IPS-NIHi7 (cell line): ENCODE results near the gene HYPK.

Experiments used
- DNase-seq: peaks from one replicate; pipeline ENCODE4 v3.0.0; 2012; ENCODE audit warnings: mixed read lengths; ENCODE audit errors: extremely low spot score

Gene HYPK

GRCh38 chr15:43851251-43851650 is 50.9 kb downstream of the HYPK start:
- DNase-seq: no peak

- DNase-seq: no peak
These were observed 52.2 kb downstream of the HYPK start for GRCh38 chr15:43852607-43853006.
